GM13976 (cell line): ENCODE data around the gene KLRF1.

Experiments
- DNase-seq: peaks from one replicate; pipeline ENCODE4 v3.0.0; 2012; ENCODE audit warnings: low spot score
- CTCF ChIP-seq: IDR thresholded peaks from 2 replicates; pipeline ENCODE4 v1.5.1; 2012; ENCODE audit warnings: borderline replicate concordance, mild to moderate bottlenecking; ENCODE audit not compliant: insufficient read depth; ENCODE audit errors: extremely low read depth, missing control alignments, control extremely low read depth
- in situ Hi-C: fragments of 300-500 bp; cut with MboI; formaldehyde crosslinking; loops from one replicate; pipeline ENCODE4 v1.12.0; 2022; ENCODE audit warnings: low sequenced_read_pairs, mixed read lengths, inconsistent platforms; ENCODE audit not compliant: unreplicated experiment

KLRF1 gene

DNA sequence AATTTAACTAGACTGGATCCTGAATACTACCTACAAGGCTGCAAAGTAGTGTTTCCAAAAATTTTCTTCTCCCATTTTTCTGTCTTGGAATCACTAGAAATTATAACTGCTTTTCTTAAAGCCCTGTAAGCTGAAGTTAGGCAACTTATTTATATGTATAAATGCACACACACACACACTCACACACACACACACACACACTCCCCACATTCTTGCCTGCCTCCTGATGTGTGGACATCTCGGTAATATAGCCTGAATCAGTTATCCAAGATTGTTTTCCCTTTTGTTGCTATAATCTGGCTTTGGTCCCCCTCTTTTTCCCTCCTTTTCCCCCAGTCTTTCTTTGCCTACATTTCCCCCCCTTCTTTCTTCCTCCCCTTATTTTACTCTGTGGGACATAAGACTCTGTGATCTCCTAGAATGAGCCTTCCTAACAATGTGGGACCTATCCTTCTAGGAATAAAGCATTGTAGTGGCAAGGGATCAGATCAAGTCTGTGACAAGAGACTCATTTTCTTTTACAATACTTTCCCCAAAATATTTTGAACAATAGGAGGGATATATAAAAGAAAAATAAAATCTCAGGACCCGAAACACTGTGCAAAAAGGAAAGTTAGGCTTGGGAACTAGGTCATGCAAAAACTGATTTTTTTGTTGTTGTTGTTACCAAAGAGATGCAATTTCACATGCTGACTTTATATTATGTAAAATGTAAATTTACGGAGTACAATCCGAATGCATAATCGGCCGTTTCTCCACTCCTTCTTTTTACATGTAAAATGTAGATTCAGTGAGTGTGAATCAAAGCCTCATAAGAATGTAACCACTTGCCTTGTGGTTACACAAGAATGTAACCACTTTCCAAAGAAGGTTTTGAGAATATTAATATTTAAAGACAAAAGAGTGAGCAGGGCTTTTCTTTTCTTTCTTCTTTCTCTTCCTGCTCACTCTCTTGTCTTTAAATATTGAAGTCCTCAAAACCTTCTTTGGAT, 40.3 kb upstream of the KLRF1 start:
- TF ChIP-seq CTCF, result no peak
- in situ Hi-C loops, result no loop called here
- no peak for DNase-seq

GRCh38 chr12:9792185-9792900, 34.9 kb upstream of the KLRF1 start:
- in situ Hi-C loops, result no loop called here
- DNase-seq, result no peak
- no peak for TF ChIP-seq CTCF

GRCh38 chr12:9792961-9793617, 34.2 kb upstream of the KLRF1 start:
- TF ChIP-seq CTCF, result no peak
- no peak for DNase-seq
- in situ Hi-C loops, result no loop called here

GRCh38 chr12:9793779-9794395, 33.4 kb upstream of the KLRF1 start:
- TF ChIP-seq CTCF, result no peak
- no peak for DNase-seq
- in situ Hi-C loops, result no loop called here

DNA sequence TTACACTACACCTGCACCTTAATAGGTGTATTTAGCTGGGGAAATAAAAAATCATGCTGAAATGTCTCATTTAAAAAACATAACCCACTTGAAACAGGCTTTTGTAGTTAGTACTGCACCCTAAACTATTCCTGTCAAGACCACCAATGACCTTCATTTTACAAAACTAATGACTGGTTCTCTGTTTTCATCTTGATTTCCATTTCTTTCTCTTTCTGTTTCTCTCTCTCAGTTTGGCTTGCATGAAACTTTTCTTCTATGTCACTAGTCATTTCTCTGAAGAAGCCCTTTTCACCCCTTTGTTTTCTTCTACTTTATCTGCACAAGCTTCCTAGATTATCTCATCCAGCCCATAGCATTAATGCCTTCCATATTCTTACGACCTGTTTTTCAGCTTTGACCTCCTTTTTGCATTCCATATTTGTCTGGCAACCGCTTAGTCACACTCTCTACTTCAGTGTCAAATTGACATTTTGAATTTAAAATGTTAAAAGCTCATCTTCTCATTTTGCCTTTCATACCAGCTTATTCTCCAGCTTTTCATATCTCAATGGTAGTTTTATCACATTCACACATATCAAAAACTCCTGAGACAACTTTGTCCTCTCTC, 32.7 kb upstream of the KLRF1 start:
- no peak for TF ChIP-seq CTCF
- DNase-seq, result no peak
- in situ Hi-C loops, result no loop called here
